ENCODE data around the gene IQCE.

IQCE gene

DNA sequence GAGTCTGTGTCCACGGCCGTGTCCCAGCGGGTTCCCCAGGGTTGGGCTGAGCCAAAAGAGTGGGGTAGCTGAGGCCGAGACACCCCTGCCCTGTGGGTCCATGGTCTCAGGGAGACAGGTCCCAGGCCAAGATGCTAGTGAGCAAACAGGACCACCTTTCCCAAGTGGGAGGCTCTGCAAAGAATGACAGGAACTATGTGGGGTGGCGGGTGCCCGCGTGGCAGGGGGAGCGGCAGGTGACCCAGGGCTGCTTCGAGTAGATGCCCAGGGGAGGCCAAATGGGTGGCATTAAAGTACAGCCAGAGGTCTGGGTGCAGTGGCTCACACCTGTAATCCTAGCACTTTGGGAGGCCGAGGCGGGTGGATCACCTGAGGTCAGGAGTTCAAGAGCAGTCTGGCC is 91.2 kb downstream of the IQCE start:
- DNase-seq = no peak

DNA sequence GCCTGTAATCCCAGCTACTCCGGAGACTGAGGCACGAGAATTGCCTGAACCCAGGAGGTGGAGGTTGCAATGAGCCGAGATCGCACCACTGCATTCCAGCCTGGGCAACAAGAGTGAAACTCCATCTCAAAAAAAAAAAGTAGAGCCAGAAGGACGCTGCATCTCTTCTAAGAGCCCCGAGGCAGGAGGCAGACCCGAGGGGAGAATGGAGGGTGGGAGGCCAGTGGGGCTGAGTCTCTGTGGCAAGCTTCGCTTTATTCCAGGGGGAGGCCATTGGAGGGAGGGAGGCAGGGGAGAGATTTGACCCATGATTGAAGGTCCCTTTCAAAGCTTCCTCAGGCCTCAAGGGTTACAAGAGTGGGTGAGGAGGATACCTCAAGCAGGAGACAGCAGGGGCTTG is 91.7 kb downstream of the IQCE start:
- no peak for DNase-seq

- DNase-seq = no peak
Observed at GRCh38 chr7:2651336-2651735, 92.6 kb downstream of the IQCE start.

GRCh38 chr7:2651847-2652735 is 93.3 kb downstream of the IQCE start:
- no peak for DNase-seq

DNA sequence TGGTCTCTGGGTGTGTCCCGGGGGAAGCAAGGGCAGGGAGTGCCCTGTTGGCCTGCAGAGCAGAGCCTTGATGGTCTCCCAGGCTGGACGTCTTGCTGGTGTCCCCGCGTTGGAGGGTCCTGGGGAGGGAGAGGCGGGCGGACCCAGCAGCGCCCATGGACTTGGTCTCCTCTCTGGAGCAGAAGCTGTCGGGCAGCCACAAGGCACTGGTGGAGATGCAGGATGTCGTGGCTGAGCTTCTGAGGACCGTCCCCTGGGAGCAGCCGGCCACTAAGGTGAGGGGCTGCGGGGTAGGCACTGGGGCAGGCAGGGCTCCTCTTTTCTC is 93.9 kb downstream of the IQCE start:
- DNase-seq = no peak

GRCh38 chr7:2654059-2654458 is 95.3 kb downstream of the IQCE start:
- no peak for DNase-seq

- DNase-seq = no peak
Observed at GRCh38 chr7:2655870-2656614, 97.3 kb downstream of the IQCE start.

DNA sequence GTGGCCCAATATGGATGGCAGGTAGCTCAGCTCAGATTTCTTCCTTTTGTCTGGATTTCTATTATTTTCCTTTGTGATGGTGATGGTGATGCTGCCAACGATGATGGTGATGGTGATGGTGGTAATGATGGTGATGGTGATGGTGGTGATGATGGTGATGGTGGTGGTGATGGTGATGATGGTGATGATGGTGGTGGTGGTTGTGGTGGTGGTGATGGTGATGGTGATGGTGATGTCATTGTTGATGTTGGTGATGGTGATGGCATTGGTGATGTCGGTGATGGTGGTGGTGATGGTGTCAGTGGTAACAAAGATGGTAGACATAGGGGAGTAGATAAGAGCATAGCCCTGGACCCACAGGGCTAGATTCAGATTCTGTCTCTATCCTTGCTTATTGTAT is 98.4 kb downstream of the IQCE start:
- DNase-seq = no peak

- DNase-seq = no peak
Observed at GRCh38 chr7:2657920-2658671, 99.3 kb downstream of the IQCE start.

- no peak for DNase-seq
Observed at GRCh38 chr7:2658941-2659340, 100.2 kb downstream of the IQCE start.

- no peak for DNase-seq
Observed at GRCh38 chr7:2659556-2660358, 101.0 kb downstream of the IQCE start.

GRCh38 chr7:2660359-2661095 is 101.7 kb downstream of the IQCE start:
- DNase-seq = peak; percentile 28

DNA sequence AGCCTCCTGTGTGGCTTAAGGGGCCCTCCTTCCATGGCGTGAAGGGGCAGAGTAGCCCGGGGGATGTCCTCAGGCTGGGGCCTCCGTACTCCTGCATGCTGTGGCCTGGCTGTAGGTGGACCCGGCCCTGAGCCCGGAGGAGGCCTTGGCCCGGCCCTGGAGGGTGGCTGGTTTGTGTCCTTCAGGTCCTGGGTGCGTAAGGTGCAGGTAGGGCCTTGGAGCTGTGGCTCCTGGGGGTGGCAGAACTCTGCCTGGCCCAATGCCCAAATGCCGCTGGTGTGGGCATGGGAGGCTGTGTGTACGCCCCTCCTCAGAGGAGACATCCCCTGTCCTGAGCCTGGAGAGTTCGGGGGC is 102.3 kb downstream of the IQCE start:
- no peak for DNase-seq

- no peak for DNase-seq
Observed at GRCh38 chr7:2661602-2662272, 103.0 kb downstream of the IQCE start.

DNA sequence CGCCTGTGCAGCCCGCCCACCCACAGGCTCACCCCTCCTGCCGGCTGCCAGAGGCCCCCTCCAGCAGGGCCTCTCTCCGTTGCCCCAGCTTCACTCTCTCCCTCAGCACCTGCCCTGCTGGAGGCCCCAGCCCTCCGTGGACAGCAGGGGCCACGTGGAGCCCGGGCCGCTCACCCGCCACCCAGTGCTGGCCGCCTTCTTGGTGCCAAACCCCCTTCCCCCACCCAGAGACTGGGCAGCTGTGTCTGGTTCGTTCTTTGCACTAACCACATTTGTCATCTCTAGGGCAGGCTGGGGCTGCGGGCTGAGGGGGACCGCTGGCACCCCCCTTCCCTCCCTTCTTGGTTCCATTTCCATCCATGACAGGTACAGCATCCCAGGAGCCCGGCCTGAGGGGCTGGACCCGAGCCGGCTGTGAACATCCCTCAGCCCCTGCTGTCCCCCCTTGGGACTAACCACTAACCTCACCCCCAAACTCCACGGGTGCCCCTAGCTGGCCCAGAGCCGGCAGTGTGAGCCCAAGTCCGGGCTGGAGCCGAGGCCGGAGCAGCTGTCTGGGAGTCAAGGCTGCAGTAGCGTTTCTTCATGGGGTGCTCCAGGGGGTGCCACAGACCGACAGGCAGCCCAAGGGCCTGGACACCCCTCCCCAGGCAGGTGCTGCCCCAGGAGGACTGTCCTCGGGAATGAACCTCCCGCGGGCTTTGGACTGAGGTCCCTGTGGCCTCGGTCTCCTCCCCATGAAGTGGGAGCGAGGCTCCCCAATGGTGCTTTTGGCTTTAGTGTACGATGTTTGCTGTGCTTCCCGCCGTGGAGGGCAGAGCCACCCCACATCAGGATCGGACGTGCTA is 103.7 kb downstream of the IQCE start:
- DNase-seq = no peak

GRCh38 chr7:2663121-2663886 is 104.5 kb downstream of the IQCE start:
- DNase-seq = no peak

GRCh38 chr7:2663960-2664359 is 105.2 kb downstream of the IQCE start:
- no peak for DNase-seq

Data from fibroblast of skin of scalp (primary cell).